WTC11 (cell line): Measurements from ENCODE around the gene C5orf15. TPM values are rescaled to one million over a fixed set of nuclear protein-coding genes. Genes with fewer than 3 reads are reported as not detected.
"Not testable (repeated sequence)": the region's sequence is repeated elsewhere in the genome, so short reads cannot be mapped to it uniquely, and the experiment has no call there.

ENCODE experiments used
- ATAC-seq: fragments of 200-7000 bp; cut with Tn5 transposase; 2 replicates; pipeline ENCODE4 v1.10.0; 2021; ENCODE audit warnings: mild to moderate bottlenecking, moderate library complexity
- CTCF ChIA-PET: fragments of 300-600 bp; sonication (Branson Sonifier 250); formaldehyde crosslinking; loops from one replicate; lab custom pipeline; 2021; ENCODE audit warnings: antibody characterized with exemption; lab: Charles Lee
- POLR2A ChIA-PET: fragments of 350-600 bp; sonication (Branson Sonifier 250); formaldehyde crosslinking; loops from one replicate; lab custom pipeline; 2021; ENCODE audit warnings: antibody characterized with exemption; lab: Charles Lee
- DNase-seq: peaks from one replicate; pipeline ENCODE4 v3.0.0; 2021; ENCODE audit warnings: low spot score
- H3K27ac Mint-ChIP-seq: 2 replicates; pipeline ENCODE4 v1.8.0; 2021; ENCODE audit warnings: mixed read lengths
- H3K27me3 Mint-ChIP-seq: 2 replicates; pipeline ENCODE4 v1.8.0; 2021; ENCODE audit warnings: low read depth, mild to moderate bottlenecking, moderate library complexity, mixed read lengths
- H3K36me3 Mint-ChIP-seq: 2 replicates; pipeline ENCODE4 v1.8.0; 2021; ENCODE audit warnings: mixed read lengths
- H3K4me1 Mint-ChIP-seq: 2 replicates; pipeline ENCODE4 v1.8.0; 2022; ENCODE audit warnings: mixed read lengths
- H3K4me3 Mint-ChIP-seq: 2 replicates; pipeline ENCODE4 v1.8.0; 2021; ENCODE audit warnings: mild to moderate bottlenecking, moderate library complexity, mixed read lengths
- H3K9me3 Mint-ChIP-seq: 2 replicates; pipeline ENCODE4 v1.8.0; 2021; ENCODE audit warnings: mixed read lengths
- ELF4 ChIP-seq: sonication (generic); formaldehyde crosslinking; IDR thresholded peaks from 2 replicates; pipeline ENCODE4 v1.8.1; 2022; ENCODE audit warnings: low read depth, mild to moderate bottlenecking, moderate library complexity, missing genetic modification reagents
- EMX1 ChIP-seq: fragments of 250-450 bp; sonication (Bioruptor Pico); IDR thresholded peaks from 2 replicates; pipeline ENCODE4 v1.8.0; 2021; ENCODE audit warnings: mild to moderate bottlenecking
- ETV6 ChIP-seq: sonication (generic); formaldehyde crosslinking; IDR thresholded peaks from 2 replicates; pipeline ENCODE4 v1.8.1; 2022; ENCODE audit warnings: mild to moderate bottlenecking, missing genetic modification reagents
- IRF2 ChIP-seq: sonication (generic); formaldehyde crosslinking; IDR thresholded peaks from 2 replicates; pipeline ENCODE4 v1.8.0; 2022; ENCODE audit warnings: low read depth, missing genetic modification reagents, borderline replicate concordance
- JAZF1 ChIP-seq: fragments of 250-450 bp; sonication (Bioruptor Pico); IDR thresholded peaks from 2 replicates; pipeline ENCODE4 v1.9.0; 2021; ENCODE audit warnings: moderate library complexity, mild to moderate bottlenecking, inconsistent platforms
- SMAD4 ChIP-seq: sonication (generic); formaldehyde crosslinking; IDR thresholded peaks from 2 replicates; pipeline ENCODE4 v1.8.0; 2022; ENCODE audit warnings: mild to moderate bottlenecking, missing genetic modification reagents
- TP53 ChIP-seq: sonication (generic); formaldehyde crosslinking; IDR thresholded peaks from 2 replicates; pipeline ENCODE4 v1.8.1; 2023; ENCODE audit warnings: mild to moderate bottlenecking, missing genetic modification reagents
- ZNF138 ChIP-seq: sonication (generic); formaldehyde crosslinking; conservative IDR thresholded peaks from 2 replicates; pipeline ENCODE4 v1.8.1; 2022; ENCODE audit warnings: mild to moderate bottlenecking, moderate library complexity, missing genetic modification reagents
- ZNF219 ChIP-seq: sonication (generic); formaldehyde crosslinking; IDR thresholded peaks from 2 replicates; pipeline ENCODE4 v1.8.0; 2023; ENCODE audit warnings: missing genetic modification reagents, mild to moderate bottlenecking, borderline replicate concordance
- ZNF423 ChIP-seq: fragments of 250-450 bp; sonication (Bioruptor Pico); IDR thresholded peaks from 2 replicates; pipeline ENCODE4 v2.1.2; 2022; ENCODE audit warnings: mild to moderate bottlenecking, moderate library complexity
- total RNA-seq: library from RNA; stranded (reverse); gene quantifications from 3 replicates; pipeline ENCODE4 v1.2.3, GENCODE V29; 2021
- TF ChIP-seq, protein P1 (sequence below): sonication (generic); formaldehyde crosslinking; IDR thresholded peaks from 2 replicates; pipeline ENCODE4 v1.8.1; 2022; ENCODE audit warnings: mild to moderate bottlenecking, missing genetic modification reagents, moderate library complexity, borderline replicate concordance
- TF ChIP-seq, protein P2 (sequence below): sonication (generic); formaldehyde crosslinking; IDR thresholded peaks from 2 replicates; pipeline ENCODE4 v1.8.0; 2023; ENCODE audit warnings: mild to moderate bottlenecking, missing genetic modification reagents
- TF ChIP-seq, protein P3 (sequence below): sonication (generic); formaldehyde crosslinking; IDR thresholded peaks from 2 replicates; pipeline ENCODE4 v1.8.1; 2022; ENCODE audit warnings: low read depth, mild to moderate bottlenecking, moderate library complexity, missing genetic modification reagents, borderline replicate concordance
- TF ChIP-seq, protein P4 (sequence below): fragments of 250-450 bp; sonication (Bioruptor Pico); IDR thresholded peaks from 2 replicates; pipeline ENCODE4 v1.9.0; 2021; ENCODE audit warnings: mild to moderate bottlenecking
- TF ChIP-seq, protein P5 (sequence below): sonication (generic); formaldehyde crosslinking; IDR thresholded peaks from 2 replicates; pipeline ENCODE4 v1.8.1; 2023; ENCODE audit warnings: mild to moderate bottlenecking, moderate library complexity, missing genetic modification reagents
- TF ChIP-seq, protein P6 (sequence below): fragments of 250-450 bp; sonication (Bioruptor Pico); IDR thresholded peaks from 2 replicates; pipeline ENCODE4 v1.9.0; 2021; ENCODE audit warnings: mild to moderate bottlenecking
- TF ChIP-seq, protein P7 (sequence below): sonication (generic); formaldehyde crosslinking; IDR thresholded peaks from 2 replicates; pipeline ENCODE4 v1.8.1; 2022; ENCODE audit warnings: missing genetic modification reagents, borderline replicate concordance

C5orf15 gene
- total RNA-seq, 1 experiment from 2014 or later: 32.7 TPM

DNA sequence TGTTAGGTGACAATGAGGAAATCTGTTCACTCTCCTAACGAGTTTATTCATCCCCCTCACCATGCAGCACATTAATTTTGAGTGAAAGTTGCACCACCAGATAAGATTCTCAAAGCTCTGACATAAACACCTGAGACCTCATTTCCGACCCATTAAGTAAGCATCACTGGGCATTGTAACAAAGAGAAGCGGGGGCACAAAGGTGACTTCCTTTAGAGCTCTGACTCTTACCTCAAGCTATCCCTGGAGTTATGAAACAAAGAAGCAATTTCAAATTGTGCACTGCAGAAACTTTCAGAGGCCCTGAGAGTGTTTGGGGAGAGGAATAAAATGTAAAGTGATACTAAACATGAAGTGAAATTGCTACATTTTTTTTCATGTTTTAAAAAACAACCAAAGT, 29.5 kb downstream of the C5orf15 start (continued):
- TF ChIP-seq, protein P1, sequence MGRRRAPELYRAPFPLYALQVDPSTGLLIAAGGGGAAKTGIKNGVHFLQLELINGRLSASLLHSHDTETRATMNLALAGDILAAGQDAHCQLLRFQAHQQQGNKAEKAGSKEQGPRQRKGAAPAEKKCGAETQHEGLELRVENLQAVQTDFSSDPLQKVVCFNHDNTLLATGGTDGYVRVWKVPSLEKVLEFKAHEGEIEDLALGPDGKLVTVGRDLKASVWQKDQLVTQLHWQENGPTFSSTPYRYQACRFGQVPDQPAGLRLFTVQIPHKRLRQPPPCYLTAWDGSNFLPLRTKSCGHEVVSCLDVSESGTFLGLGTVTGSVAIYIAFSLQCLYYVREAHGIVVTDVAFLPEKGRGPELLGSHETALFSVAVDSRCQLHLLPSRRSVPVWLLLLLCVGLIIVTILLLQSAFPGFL (CRISPR knock-in tag): no peak
- TF ChIP-seq ETV6 (CRISPR knock-in tag): no peak

DNA sequence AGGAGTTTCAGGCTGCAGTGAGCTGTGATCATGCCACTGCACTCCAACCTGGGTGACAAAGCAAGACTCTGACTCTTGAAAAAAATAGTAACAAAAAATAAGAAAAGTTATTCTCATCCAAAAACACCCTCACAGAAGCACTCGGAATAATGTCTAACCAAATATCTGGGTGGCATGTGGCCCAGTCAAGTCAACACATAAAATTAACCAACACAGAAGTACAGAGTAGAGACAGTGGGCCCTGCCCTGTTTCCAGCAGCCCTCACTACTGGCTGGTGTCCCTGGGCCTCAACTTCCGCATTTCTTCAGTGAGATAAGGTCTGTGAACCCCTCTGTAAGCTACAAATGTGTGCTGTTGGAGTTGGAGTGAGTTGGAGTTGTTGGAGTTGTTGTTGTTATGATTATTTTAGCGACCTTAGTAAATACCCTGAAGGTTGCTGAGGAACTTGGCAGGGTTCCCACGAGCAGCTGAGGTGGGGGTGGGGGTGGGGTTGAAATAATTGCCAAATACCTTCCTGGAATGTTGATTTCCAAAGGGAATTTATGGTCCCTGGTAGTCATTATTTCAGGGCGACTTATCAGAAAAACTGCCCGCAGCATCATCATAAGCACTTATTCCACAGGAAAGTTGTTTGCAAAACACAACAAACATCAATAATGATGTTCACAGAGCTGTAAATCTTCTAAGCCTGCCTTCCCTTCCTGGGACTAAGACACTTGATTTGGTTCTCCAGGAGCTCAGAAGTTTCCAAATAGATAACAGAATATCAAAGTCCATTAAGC, 30.2 kb downstream of the C5orf15 start:
- CTCF ChIA-PET: interaction anchor here (0.7 to 0.9 kb wide), 2 partner anchors 59 to 327 kb away, joined by 3 read pairs; no protein-coding TSS in a partner anchor
- H3K27ac Mint-ChIP-seq: no peak overlapping the region; the same call in 1 of the 2 replicates
- POLR2A ChIA-PET: no interaction called here

DNA sequence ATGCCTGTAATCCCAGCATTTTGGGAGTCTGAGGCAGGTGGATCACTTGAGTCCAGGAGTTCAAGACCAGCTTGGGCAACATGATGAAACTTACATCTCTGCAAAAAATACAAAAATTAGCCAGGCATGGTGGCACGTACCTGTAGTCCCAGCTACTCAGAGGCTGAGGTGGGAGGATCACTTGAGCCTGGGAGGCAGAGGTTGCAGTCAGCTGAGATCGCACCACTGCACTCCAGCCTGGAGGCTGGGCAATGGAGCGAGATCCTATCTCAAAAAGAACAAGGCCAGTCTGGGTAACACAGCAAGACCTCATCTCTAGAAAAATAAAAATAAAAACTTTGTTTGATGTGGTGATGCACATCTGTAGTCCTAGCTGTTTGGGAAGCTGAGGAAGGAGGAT, 30.8 kb downstream of the C5orf15 start:
- H3K9me3 Mint-ChIP-seq, H3K4me3 Mint-ChIP-seq, POLR2A ChIA-PET, H3K27ac Mint-ChIP-seq, ATAC-seq, DNase-seq, CTCF ChIA-PET, H3K36me3 Mint-ChIP-seq, H3K27me3 Mint-ChIP-seq: not testable (repeated sequence)
- peaks cover 17% of the 10 kb centered on the region for H3K4me1 Mint-ChIP-seq

More for the DNA sequence above, 30.2 kb downstream of the C5orf15 start:
- no peaks in the 10 kb centered on the region for H3K36me3 Mint-ChIP-seq
- H3K4me3 Mint-ChIP-seq: no peak overlapping the region
- H3K27me3 Mint-ChIP-seq: no peaks in the 10 kb centered on the region; the same call in 1 of the 2 replicates
- H3K9me3 Mint-ChIP-seq: peaks cover 9% of the 10 kb centered on the region
- DNase-seq (no peak), ATAC-seq (no peak)
- H3K4me1 Mint-ChIP-seq: peaks cover 17% of the 10 kb centered on the region
- TF ChIP-seq JAZF1 (no peak), SMAD4 (CRISPR knock-in tag) (no peak), EMX1 (CRISPR knock-in tag) (no peak), ZNF219 (CRISPR knock-in tag) (no peak), ELF4 (no peak), ZNF423 (no peak), IRF2 (CRISPR knock-in tag) (no peak), TP53 (CRISPR knock-in tag) (no peak), ZNF138 (CRISPR knock-in tag) (no peak)
- TF ChIP-seq, protein P2, sequence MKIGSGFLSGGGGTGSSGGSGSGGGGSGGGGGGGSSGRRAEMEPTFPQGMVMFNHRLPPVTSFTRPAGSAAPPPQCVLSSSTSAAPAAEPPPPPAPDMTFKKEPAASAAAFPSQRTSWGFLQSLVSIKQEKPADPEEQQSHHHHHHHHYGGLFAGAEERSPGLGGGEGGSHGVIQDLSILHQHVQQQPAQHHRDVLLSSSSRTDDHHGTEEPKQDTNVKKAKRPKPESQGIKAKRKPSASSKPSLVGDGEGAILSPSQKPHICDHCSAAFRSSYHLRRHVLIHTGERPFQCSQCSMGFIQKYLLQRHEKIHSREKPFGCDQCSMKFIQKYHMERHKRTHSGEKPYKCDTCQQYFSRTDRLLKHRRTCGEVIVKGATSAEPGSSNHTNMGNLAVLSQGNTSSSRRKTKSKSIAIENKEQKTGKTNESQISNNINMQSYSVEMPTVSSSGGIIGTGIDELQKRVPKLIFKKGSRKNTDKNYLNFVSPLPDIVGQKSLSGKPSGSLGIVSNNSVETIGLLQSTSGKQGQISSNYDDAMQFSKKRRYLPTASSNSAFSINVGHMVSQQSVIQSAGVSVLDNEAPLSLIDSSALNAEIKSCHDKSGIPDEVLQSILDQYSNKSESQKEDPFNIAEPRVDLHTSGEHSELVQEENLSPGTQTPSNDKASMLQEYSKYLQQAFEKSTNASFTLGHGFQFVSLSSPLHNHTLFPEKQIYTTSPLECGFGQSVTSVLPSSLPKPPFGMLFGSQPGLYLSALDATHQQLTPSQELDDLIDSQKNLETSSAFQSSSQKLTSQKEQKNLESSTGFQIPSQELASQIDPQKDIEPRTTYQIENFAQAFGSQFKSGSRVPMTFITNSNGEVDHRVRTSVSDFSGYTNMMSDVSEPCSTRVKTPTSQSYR (CRISPR knock-in tag): no peak
- TF ChIP-seq, protein P3, sequence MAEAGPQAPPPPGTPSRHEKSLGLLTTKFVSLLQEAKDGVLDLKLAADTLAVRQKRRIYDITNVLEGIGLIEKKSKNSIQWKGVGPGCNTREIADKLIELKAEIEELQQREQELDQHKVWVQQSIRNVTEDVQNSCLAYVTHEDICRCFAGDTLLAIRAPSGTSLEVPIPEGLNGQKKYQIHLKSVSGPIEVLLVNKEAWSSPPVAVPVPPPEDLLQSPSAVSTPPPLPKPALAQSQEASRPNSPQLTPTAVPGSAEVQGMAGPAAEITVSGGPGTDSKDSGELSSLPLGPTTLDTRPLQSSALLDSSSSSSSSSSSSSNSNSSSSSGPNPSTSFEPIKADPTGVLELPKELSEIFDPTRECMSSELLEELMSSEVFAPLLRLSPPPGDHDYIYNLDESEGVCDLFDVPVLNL (CRISPR knock-in tag): no peak
- TF ChIP-seq, protein P4, sequence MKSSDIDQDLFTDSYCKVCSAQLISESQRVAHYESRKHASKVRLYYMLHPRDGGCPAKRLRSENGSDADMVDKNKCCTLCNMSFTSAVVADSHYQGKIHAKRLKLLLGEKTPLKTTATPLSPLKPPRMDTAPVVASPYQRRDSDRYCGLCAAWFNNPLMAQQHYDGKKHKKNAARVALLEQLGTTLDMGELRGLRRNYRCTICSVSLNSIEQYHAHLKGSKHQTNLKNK (CRISPR knock-in tag): no peak
- TF ChIP-seq, protein P5, sequence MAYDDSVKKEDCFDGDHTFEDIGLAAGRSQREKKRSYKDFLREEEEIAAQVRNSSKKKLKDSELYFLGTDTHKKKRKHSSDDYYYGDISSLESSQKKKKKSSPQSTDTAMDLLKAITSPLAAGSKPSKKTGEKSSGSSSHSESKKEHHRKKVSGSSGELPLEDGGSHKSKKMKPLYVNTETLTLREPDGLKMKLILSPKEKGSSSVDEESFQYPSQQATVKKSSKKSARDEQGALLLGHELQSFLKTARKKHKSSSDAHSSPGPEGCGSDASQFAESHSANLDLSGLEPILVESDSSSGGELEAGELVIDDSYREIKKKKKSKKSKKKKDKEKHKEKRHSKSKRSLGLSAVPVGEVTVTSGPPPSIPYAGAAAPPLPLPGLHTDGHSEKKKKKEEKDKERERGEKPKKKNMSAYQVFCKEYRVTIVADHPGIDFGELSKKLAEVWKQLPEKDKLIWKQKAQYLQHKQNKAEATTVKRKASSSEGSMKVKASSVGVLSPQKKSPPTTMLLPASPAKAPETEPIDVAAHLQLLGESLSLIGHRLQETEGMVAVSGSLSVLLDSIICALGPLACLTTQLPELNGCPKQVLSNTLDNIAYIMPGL (CRISPR knock-in tag): no peak
- TF ChIP-seq, protein P6, sequence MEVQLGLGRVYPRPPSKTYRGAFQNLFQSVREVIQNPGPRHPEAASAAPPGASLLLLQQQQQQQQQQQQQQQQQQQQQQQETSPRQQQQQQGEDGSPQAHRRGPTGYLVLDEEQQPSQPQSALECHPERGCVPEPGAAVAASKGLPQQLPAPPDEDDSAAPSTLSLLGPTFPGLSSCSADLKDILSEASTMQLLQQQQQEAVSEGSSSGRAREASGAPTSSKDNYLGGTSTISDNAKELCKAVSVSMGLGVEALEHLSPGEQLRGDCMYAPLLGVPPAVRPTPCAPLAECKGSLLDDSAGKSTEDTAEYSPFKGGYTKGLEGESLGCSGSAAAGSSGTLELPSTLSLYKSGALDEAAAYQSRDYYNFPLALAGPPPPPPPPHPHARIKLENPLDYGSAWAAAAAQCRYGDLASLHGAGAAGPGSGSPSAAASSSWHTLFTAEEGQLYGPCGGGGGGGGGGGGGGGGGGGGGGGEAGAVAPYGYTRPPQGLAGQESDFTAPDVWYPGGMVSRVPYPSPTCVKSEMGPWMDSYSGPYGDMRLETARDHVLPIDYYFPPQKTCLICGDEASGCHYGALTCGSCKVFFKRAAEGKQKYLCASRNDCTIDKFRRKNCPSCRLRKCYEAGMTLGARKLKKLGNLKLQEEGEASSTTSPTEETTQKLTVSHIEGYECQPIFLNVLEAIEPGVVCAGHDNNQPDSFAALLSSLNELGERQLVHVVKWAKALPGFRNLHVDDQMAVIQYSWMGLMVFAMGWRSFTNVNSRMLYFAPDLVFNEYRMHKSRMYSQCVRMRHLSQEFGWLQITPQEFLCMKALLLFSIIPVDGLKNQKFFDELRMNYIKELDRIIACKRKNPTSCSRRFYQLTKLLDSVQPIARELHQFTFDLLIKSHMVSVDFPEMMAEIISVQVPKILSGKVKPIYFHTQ (CRISPR knock-in tag): no peak
- TF ChIP-seq, protein P7, sequence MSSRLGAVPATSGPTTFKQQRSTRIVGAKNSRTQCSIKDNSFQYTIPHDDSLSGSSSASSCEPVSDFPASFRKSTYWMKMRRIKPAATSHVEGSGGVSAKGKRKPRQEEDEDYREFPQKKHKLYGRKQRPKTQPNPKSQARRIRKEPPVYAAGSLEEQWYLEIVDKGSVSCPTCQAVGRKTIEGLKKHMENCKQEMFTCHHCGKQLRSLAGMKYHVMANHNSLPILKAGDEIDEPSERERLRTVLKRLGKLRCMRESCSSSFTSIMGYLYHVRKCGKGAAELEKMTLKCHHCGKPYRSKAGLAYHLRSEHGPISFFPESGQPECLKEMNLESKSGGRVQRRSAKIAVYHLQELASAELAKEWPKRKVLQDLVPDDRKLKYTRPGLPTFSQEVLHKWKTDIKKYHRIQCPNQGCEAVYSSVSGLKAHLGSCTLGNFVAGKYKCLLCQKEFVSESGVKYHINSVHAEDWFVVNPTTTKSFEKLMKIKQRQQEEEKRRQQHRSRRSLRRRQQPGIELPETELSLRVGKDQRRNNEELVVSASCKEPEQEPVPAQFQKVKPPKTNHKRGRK (CRISPR knock-in tag): no peak
